HepG2 (cell line): ENCODE data around the gene PHF21B. TPM values are rescaled to one million over a fixed set of nuclear protein-coding genes. Genes with fewer than 3 reads are reported as not detected.

Experiments used
- ATAC-seq: fragments of 200-7000 bp; cut with Tn5 transposase; 3 replicates; pipeline ENCODE4 v1.9.1; 2020; ENCODE audit warnings: mild to moderate bottlenecking, moderate library complexity
- BruUV-seq: library from RNA; stranded (reverse); fragments of 400-500 nt; replicated peaks from 2 replicates; lab custom pipeline; 2021; lab: Mats Ljungman, UMichigan
- CTCF ChIA-PET: fragments of 300-600 bp; formaldehyde crosslinking; extraction: SDS; loops from one replicate; lab custom pipeline; 2021; ENCODE audit warnings: low total read pairs, inconsistent platforms, low intra/inter-chr PET ratio; lab: Yijun Ruan, JAX
- POLR2A ChIA-PET: fragments of 350-600 bp; sonication (Branson Sonifier 250); formaldehyde crosslinking; loops from one replicate; lab custom pipeline; 2020; ENCODE audit warnings: antibody characterized with exemption, inconsistent platforms; lab: Yijun Ruan, JAX
- DNase-seq: peaks from one replicate; pipeline ENCODE4 v3.0.0-alpha.2; 2015; ENCODE audit warnings: low spot score
- FAIRE-seq: peaks from 3 replicates; lab custom pipeline; 2011; peaks lifted over from hg19 to GRCh38; lab: Jason Lieb, UNC
- H2AFZ ChIP-seq: one replicate; pipeline ENCODE4 v1.6.1; 2011; ENCODE audit warnings: low read length, inconsistent platforms
- H3K27ac ChIP-seq: fragments of 300-600 bp; 3 replicates; pipeline ENCODE4 v1.8.0; 2011; ENCODE audit warnings: mixed run types, mild to moderate bottlenecking, mixed read lengths, low read length, inconsistent platforms; ENCODE audit not compliant: insufficient read depth; ENCODE audit errors: extremely low read length
- H3K27me3 ChIP-seq, 2 experiments: fragments of 200-600 bp in 1 of 2; 2 replicates in 1 of 2; 3 replicates in 1 of 2; pipeline versions ENCODE4 v1.6.0 to v1.8.0; 2011; ENCODE audit warnings: low read length in 2 of 2, mild to moderate bottlenecking in 2 of 2, moderate library complexity in 2 of 2, inconsistent platforms in 1 of 2; ENCODE audit not compliant: insufficient read depth in 2 of 2, control insufficient read depth in 1 of 2
- H3K36me3 ChIP-seq, 2 experiments: fragments of 200-600 bp in 1 of 2; replicated peaks in 1 of 2; 2 replicates in 1 of 2; 3 replicates in 1 of 2; pipeline versions ENCODE4 v1.5.1 to v1.8.0; 2011; ENCODE audit warnings: low read length in 2 of 2, inconsistent platforms in 1 of 2; ENCODE audit not compliant: insufficient read depth in 2 of 2, control insufficient read depth in 1 of 2
- H3K4me1 ChIP-seq: 2 replicates; pipeline ENCODE4 v1.5.1; 2012; ENCODE audit warnings: low read length, inconsistent platforms; ENCODE audit not compliant: insufficient read depth
- H3K4me2 ChIP-seq: 2 replicates; pipeline ENCODE4 v1.6.0; 2011; ENCODE audit warnings: low read depth, low read length, inconsistent platforms
- H3K4me3 ChIP-seq, 3 experiments: fragments of 200-600 bp in 1 of 3; sonication (generic), shearing (Covaris generic) in 1 of 3; replicated peaks in 1 of 3; 2 replicates each; pipeline ENCODE4 v1.5.1; 2011 to 2016; ENCODE audit warnings: low read length in 3 of 3, inconsistent platforms in 2 of 3, low read depth in 2 of 3, mild to moderate bottlenecking in 2 of 3, control low read depth in 1 of 3, mixed read lengths in 1 of 3; ENCODE audit not compliant: insufficient read depth in 1 of 3
- H3K79me2 ChIP-seq: one replicate; pipeline ENCODE4 v1.6.1; 2011; ENCODE audit warnings: low read length, inconsistent platforms; ENCODE audit not compliant: insufficient read depth
- H3K9ac ChIP-seq: 2 replicates; pipeline ENCODE4 v1.6.0; 2011; ENCODE audit warnings: mild to moderate bottlenecking, low read depth, low read length, inconsistent platforms; ENCODE audit not compliant: insufficient read depth
- H3K9me3 ChIP-seq: 2 replicates; pipeline ENCODE4 v1.5.1; 2012; ENCODE audit warnings: mild to moderate bottlenecking, low read length
- H4K20me1 ChIP-seq: 2 replicates; pipeline ENCODE4 v1.6.0; 2011; ENCODE audit warnings: inconsistent platforms, mild to moderate bottlenecking, low read length, moderate library complexity; ENCODE audit not compliant: insufficient read depth
- AGO1 ChIP-seq: fragments of 200-400 bp; formaldehyde crosslinking; IDR thresholded peaks from 2 replicates; pipeline ENCODE4 v1.6.1; 2017; ENCODE audit warnings: mild to moderate bottlenecking, low read depth, low read length, moderate library complexity; ENCODE audit not compliant: poor library complexity, severe bottlenecking
- AHR ChIP-seq: IDR thresholded peaks from 2 replicates; pipeline ENCODE4 v1.6.1; 2018; ENCODE audit warnings: missing genetic modification reagents, missing compliant biosample characterization
- JARID2 ChIP-seq: sonication (generic); formaldehyde crosslinking; IDR thresholded peaks from 2 replicates; pipeline ENCODE4 v1.8.1; 2023; ENCODE audit warnings: missing genetic modification reagents, inconsistent platforms; ENCODE audit not compliant: insufficient replicate concordance
- KDM3A ChIP-seq: IDR thresholded peaks from 2 replicates; pipeline ENCODE4 v1.6.1; 2018; ENCODE audit warnings: low read depth, missing compliant biosample characterization
- MYC ChIP-seq: sonication (generic); formaldehyde crosslinking; IDR thresholded peaks from 2 replicates; pipeline ENCODE4 v1.9.0; 2021; ENCODE audit warnings: missing genetic modification reagents, borderline replicate concordance
- NFKB2 ChIP-seq: sonication (generic); formaldehyde crosslinking; IDR thresholded peaks from 2 replicates; pipeline ENCODE4 v1.4.0; 2020; ENCODE audit warnings: missing genetic modification reagents, borderline replicate concordance
- NR2F6 ChIP-seq, 2 experiments: IDR thresholded peaks; 2 replicates each; pipeline ENCODE4 v1.6.1; 2016; ENCODE audit warnings: antibody characterized with exemption in 1 of 2, mild to moderate bottlenecking in 1 of 2
- REXO4 ChIP-seq: sonication (generic); formaldehyde crosslinking; IDR thresholded peaks from 2 replicates; pipeline ENCODE4 v1.8.0; 2022; ENCODE audit warnings: missing genetic modification reagents, mild to moderate bottlenecking, borderline replicate concordance
- SCMH1 ChIP-seq: sonication (generic); formaldehyde crosslinking; IDR thresholded peaks from 2 replicates; pipeline ENCODE4 v1.9.0; 2021; ENCODE audit warnings: missing genetic modification reagents, mild to moderate bottlenecking, borderline replicate concordance
- SKI ChIP-seq: fragments of 450-650 bp; IDR thresholded peaks from one replicate; pipeline ENCODE4 v1.6.1; 2018; ENCODE audit warnings: mild to moderate bottlenecking; ENCODE audit not compliant: partially characterized antibody
- SMYD3 ChIP-seq: sonication (generic); formaldehyde crosslinking; IDR thresholded peaks from 2 replicates; pipeline ENCODE4 v1.8.1; 2023; ENCODE audit warnings: mild to moderate bottlenecking, missing genetic modification reagents
- WIZ ChIP-seq: sonication (generic); formaldehyde crosslinking; IDR thresholded peaks from 2 replicates; pipeline ENCODE4 v1.5.1; 2020; ENCODE audit warnings: mild to moderate bottlenecking, missing genetic modification reagents
- ZBTB1 ChIP-seq: sonication (generic); formaldehyde crosslinking; IDR thresholded peaks from 2 replicates; pipeline ENCODE4 v1.4.0; 2020; ENCODE audit warnings: missing genetic modification reagents, borderline replicate concordance
- ZBTB4 ChIP-seq: sonication (generic); formaldehyde crosslinking; IDR thresholded peaks from 2 replicates; pipeline ENCODE4 v1.4.0; 2020; ENCODE audit warnings: missing genetic modification reagents, mild to moderate bottlenecking, borderline replicate concordance
- ZNF672 ChIP-seq: sonication (generic); formaldehyde crosslinking; IDR thresholded peaks from 2 replicates; pipeline ENCODE4 v1.8.1; 2022; ENCODE audit warnings: missing genetic modification reagents
- WGBS: methylation state at CpG from one replicate; pipeline ENCODE4 v1.1.6; 2017; ENCODE audit warnings: low lambda C conversion rate; 5-methylcytosine and 5-hydroxymethylcytosine counted together
- in situ Hi-C: cut with HindIII; loops from 2 replicates; pipeline ENCODE4 v1.10.0; 2017; ENCODE audit warnings: low pct_unique_long_range_greater_than_20kb; ENCODE audit not compliant: extremely low pct_ligation_motif_present
- intact Hi-C: fragments of 100-400 bp; cut with micrococcal nuclease; formaldehyde crosslinking; loops from one replicate; pipeline ENCODE4 v1.10.0; 2022; ENCODE audit not compliant: unreplicated experiment
- polyA plus RNA-seq, 8 experiments: library from polyadenylated mRNA; depleted of rRNA in 3 of 8; stranded (reverse) in 7 of 8; unstranded in 1 of 8; fragments of >200 nt; fragmentation: Illumina TruSeq in 4 of 8; extraction: Trizol in 4 of 8; gene quantifications; 2 replicates each; pipeline versions ENCODE4 v1.2.1 to v1.2.3, GENCODE V29; 2011 to 2016; ENCODE audit warnings: low read depth in 4 of 8, missing spikeins in 1 of 8, mixed read lengths in 1 of 8; ENCODE audit not compliant: insufficient read depth in 1 of 8
- total RNA-seq, 5 experiments: library from RNA; depleted of rRNA; stranded (reverse); fragments of >200 nt; fragmentation: Illumina TruSeq; extraction: Trizol; gene quantifications; 2 replicates each; pipeline ENCODE4 v1.2.3, GENCODE V29; 2016; ENCODE audit warnings: low read depth in 1 of 5
- TF ChIP-seq, protein P1 (sequence below): sonication (generic); formaldehyde crosslinking; IDR thresholded peaks from 2 replicates; pipeline ENCODE4 v1.4.0; 2020; ENCODE audit warnings: missing genetic modification reagents

Gene PHF21B
- total and polyA plus RNA-seq, 2 of the 13 experiments (the other 11 are each of a cell fraction or from before 2014, with no cell fraction given): not detected

GRCh38 chr22:45034821-45035220, 25.0 kb upstream of the PHF21B start:
- no peak for ATAC-seq

More at GRCh38 chr22:45034821-45035220, 25.0 kb upstream of the PHF21B start:
- H3K27ac ChIP-seq: no peak overlapping the region
- no peaks in the 10 kb centered on the region for H3K79me2 ChIP-seq
- ChIA-PET POLR2A (no interaction called here), CTCF (no interaction called here)
- in situ Hi-C loops (no loop called here), intact Hi-C loops (no loop called here)
- H3K9me3 ChIP-seq: no peaks in the 10 kb centered on the region
- no peak overlapping the region for H3K9ac ChIP-seq
- TF ChIP-seq AGO1 (no peak), ZBTB1 (no peak), NFKB2 (CRISPR knock-in tag) (no peak), SKI (no peak), SCMH1 (CRISPR knock-in tag) (no peak), AHR (CRISPR knock-in tag) (no peak), REXO4 (CRISPR knock-in tag) (no peak), SMYD3 (CRISPR knock-in tag) (no peak), ZBTB4 (CRISPR knock-in tag) (no peak), KDM3A (no peak), JARID2 (CRISPR knock-in tag) (no peak), MYC (CRISPR knock-in tag) (no peak), ZNF672 (CRISPR knock-in tag) (no peak), NR2F6 (IDR thresholded peaks at IDR 0.05) (no peak), NR2F6 (CRISPR knock-in tag; IDR thresholded peaks at IDR 0.05) (no peak), WIZ (CRISPR knock-in tag) (no peak)
- TF ChIP-seq, protein P1, sequence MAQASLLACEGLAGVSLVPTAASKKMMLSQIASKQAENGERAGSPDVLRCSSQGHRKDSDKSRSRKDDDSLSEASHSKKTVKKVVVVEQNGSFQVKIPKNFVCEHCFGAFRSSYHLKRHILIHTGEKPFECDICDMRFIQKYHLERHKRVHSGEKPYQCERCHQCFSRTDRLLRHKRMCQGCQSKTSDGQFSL (CRISPR knock-in tag): no peak
- no TSS peak for BruUV-seq
- H3K4me1 ChIP-seq: no peaks in the 10 kb centered on the region
- H2AFZ ChIP-seq: no peak overlapping the region
- H3K36me3 ChIP-seq: no peaks in the 10 kb centered on the region
- 64% methylated on average over 8 of the region's 8 CpGs for WGBS
- DNase-seq (no peak), FAIRE-seq (no peak)
- no peak overlapping the region for H3K4me2 ChIP-seq
- no peak overlapping the region for H3K4me3 ChIP-seq
- no peaks in the 10 kb centered on the region for H4K20me1 ChIP-seq
- H3K27me3 ChIP-seq: peaks cover 0 to 9% of the 10 kb centered on the region in 2 experiments; a peak in 3 of 5 replicates
